AG04449 (cell line): ENCODE measurements around the gene BOK.

Source experiments
- CTCF ChIA-PET: fragments of 350-600 bp; formaldehyde crosslinking; extraction: SDS; loops from one replicate; lab custom pipeline; 2021; ENCODE audit warnings: antibody characterized with exemption; lab: Yijun Ruan, JAX
- POLR2A ChIA-PET: fragments of 400-600, 350-600 bp; formaldehyde crosslinking; extraction: SDS; loops from one replicate; lab custom pipeline; 2020; ENCODE audit warnings: antibody characterized with exemption, inconsistent platforms; lab: Yijun Ruan, JAX
- DNase-seq: peaks from one replicate; pipeline ENCODE4 v3.0.0-alpha.2; 2010; ENCODE audit warnings: low read depth, low spot score
- H3K4me3 ChIP-seq: 2 replicates; pipeline ENCODE4 v1.5.1; 2011; ENCODE audit warnings: low read depth, mild to moderate bottlenecking, control low read depth, low read length
- TF ChIP-seq, protein P1 (sequence below): IDR thresholded peaks from one replicate; pipeline ENCODE4 v1.5.1; 2011; ENCODE audit warnings: mild to moderate bottlenecking, moderate library complexity, low read length, control low read depth, inconsistent platforms; ENCODE audit not compliant: insufficient read depth; ENCODE audit errors: missing control alignments

The BOK gene

DNA sequence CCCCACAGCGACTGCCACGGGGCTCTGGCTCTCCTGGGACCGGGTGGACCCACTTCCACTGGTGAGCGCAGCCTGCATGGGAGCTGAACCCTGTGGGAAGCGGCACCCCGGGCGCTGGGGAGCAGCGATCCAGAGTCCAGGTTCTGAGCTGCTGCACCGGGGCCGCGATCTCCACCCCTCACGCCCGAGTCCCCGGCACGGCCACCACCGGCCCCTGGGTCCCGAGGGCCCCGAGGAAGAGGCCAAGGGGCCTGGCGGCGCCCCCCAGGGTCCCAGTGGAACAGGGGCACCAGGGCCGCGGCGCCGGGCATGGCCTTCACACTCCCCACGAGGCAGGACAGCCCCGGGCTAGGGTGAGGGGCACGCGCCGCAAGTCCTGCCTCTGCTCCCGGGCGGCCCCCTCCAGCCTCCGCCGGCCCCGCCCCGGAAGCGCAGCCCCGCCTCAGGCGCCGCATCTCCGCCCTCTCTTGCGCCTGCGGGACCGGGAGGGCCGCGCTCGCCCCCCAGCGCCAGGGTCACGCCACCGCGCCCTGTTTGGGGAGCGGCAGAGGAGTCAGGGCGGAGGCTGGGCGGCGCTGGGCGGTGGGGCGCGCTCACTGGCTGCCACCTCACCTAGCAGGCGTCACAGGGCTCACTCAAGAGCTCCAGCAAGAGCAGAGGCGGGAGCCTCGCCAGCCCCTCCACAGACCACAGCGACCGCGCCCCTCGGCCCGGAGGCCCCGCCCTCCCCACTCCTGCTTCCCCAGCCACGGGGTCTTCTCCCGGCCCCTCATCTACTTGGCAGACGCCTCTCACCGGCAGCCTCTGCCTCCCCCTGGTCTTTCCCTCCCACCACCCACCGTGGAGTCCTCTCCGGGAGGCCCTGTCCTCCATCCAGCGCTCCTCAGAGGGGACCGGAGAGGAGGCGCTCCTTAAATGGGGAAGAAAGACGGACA is 51.6 kb downstream of the BOK start:
- ChIA-PET CTCF (interaction anchor here (0.7 to 2.7 kb wide), 13 partner anchors 8 to 201 kb away, joined by 3 to 6 read pairs (median 3); partner anchors contain the start of genes ATG4B and THAP4), POLR2A (interaction anchor here (1.0 kb wide), 1 partner anchor 19 kb away, joined by 3 read pairs; no protein-coding TSS in a partner anchor)
- TF ChIP-seq, protein P1, sequence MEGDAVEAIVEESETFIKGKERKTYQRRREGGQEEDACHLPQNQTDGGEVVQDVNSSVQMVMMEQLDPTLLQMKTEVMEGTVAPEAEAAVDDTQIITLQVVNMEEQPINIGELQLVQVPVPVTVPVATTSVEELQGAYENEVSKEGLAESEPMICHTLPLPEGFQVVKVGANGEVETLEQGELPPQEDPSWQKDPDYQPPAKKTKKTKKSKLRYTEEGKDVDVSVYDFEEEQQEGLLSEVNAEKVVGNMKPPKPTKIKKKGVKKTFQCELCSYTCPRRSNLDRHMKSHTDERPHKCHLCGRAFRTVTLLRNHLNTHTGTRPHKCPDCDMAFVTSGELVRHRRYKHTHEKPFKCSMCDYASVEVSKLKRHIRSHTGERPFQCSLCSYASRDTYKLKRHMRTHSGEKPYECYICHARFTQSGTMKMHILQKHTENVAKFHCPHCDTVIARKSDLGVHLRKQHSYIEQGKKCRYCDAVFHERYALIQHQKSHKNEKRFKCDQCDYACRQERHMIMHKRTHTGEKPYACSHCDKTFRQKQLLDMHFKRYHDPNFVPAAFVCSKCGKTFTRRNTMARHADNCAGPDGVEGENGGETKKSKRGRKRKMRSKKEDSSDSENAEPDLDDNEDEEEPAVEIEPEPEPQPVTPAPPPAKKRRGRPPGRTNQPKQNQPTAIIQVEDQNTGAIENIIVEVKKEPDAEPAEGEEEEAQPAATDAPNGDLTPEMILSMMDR: peak; percentile 86
- H3K4me3 ChIP-seq: peak overlapping the region; percentile 56
- DNase-seq: no peak

DNA sequence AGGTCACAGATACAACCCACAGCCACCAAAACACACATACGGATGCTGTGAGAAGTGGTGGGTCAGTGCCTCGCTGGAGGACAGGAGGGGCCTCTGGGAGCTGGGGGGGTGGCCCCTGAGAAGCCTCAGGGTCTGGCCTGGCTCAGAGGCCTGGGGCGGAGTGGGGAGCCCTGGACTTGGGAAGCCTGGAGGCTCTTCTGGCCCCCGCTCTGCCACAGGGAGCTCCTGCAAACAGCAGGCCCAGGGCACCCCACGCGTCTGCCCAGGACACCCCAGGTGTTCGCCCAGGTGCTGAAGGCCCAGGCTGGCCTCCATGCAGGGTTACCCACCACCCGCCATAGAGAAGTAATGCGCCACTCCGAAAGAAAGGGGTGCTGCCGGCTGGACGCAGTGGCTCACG is 52.5 kb downstream of the BOK start:
- ChIA-PET CTCF (interaction anchor here (0.7 to 2.7 kb wide), 9 partner anchors 11 to 202 kb away, joined by 3 to 6 read pairs (median 4); partner anchors contain the start of genes ATG4B and THAP4), POLR2A (no interaction called here)
- no peak overlapping the region for H3K4me3 ChIP-seq
- DNase-seq: no peak
- TF ChIP-seq, protein P1: no peak

DNA sequence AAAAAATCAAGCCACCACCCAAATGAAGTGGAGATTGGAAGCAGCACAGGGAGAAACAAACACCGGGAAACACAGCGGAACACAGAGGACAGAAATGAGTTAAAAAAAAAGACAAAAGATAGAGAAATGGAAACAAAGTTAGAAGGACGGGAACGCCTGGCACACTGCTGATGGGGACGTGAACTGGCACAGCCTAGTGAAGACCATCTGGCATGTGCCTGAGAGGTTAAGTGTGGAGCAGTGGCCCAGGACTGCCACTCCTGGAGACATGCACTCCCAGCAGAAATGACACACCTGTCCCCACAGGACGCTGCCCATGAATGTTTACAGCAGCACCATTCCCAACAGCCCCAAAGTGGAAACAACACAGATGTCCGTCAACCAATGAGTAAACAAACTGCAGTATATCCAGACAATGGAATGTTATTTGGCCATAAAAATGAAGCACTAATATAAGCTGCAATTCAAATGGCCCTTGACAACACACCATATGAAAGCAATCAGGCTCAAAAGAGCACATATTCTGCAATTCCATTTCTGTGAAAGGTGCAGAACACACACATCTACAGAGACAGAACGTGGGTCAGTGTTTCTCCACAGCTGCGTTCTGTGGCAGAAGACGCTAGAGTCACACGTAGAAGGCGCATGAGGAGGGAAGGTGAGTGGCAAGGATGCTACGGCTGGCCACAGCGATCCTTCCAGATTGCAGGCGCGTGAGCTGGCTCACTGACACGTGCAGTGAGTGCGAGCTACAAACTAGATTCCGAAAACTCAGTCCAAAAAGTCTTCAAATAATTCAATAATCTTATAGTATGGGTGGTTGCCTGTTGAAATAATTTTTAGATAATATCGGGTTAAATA is 53.8 kb downstream of the BOK start:
- POLR2A ChIA-PET: no interaction called here

DNA sequence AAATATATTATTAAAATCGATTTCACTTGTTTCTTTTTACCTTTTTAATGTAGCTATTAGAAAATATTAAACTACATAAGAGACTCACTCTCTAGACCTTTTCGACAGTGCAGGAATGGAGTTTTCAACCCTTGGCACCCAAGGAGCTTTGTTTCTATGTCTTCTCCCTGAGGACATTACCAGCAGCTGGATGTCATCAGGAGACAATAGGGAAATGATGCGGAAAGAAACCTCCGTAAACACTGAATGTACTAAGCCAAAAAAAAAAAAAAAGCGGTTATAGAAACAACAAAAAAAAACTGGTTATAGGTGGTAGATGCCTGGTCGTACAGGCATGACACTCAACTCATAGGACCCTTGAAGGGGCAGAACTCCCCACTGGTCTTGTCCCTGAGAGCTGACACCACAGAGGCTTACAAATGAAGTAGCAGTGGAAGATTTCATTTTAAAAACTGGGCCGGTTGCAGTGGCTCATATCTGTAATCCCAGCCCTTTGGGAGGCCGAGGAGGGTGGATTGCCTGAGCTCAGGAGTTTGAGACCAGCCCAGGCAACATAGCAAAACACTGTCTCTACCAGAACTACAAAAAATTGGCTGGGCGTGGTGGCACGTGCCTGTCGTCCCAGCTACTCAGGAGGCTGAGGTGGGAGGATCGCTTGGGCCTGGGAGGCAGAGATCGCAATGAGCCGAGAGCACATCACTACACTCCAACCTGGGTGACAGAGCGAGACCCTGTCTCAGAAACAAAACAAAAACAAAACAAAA is 54.7 kb downstream of the BOK start:
- TF ChIP-seq, protein P1: no peak
- POLR2A ChIA-PET: interaction anchor here (0.6 kb wide), 1 partner anchor 79 kb away, joined by 3 read pairs; no protein-coding TSS in a partner anchor
- DNase-seq: no peak
- CTCF ChIA-PET: interaction anchor here (1.0 to 1.9 kb wide), 6 partner anchors 9 to 107 kb away, joined by 3 to 5 read pairs (median 3); no protein-coding TSS in a partner anchor
- H3K4me3 ChIP-seq: no peak overlapping the region

More for the DNA sequence above, 53.8 kb downstream of the BOK start:
- TF ChIP-seq, protein P1: no peak
- DNase-seq: no peak
- CTCF ChIA-PET: interaction anchor here (1.0 to 1.9 kb wide), 5 partner anchors 10 to 106 kb away, joined by 3 to 5 read pairs (median 3); no protein-coding TSS in a partner anchor
- no peak overlapping the region for H3K4me3 ChIP-seq

DNA sequence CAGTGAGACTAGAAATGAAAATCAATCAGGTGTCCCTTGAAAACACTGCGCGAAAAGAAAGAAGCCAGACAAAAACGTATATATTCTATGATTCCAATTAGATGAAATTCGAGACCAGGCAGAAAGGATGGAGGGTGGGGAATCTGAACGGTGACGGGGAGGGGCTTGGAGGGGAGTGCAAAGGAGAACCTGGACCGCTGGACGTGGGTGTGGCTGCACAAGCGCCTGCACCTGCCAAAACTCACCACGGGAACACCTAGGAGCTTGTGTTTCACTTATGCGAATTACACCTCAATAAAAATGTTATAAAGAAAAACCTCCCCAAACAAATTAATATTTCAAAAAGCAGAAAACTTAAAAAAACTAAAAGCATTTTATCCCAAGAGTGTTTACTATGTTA is 56.5 kb downstream of the BOK start:
- POLR2A ChIA-PET: no interaction called here

More for the DNA sequence above, 56.5 kb downstream of the BOK start:
- CTCF ChIA-PET: no interaction called here
- TF ChIP-seq, protein P1: no peak
- DNase-seq: no peak
- no peak overlapping the region for H3K4me3 ChIP-seq
